HG02588 (cell line): ENCODE data around the gene DIO3.
"Not testable (repeated sequence)": the region's sequence is repeated elsewhere in the genome, so short reads cannot be mapped to it uniquely, and the experiment has no call there.

Experiments
- ATAC-seq: cut with Tn5 transposase; IDR thresholded peaks from one replicate; pipeline ENCODE4 v1.9.1; 2021; ENCODE audit warnings: mild to moderate bottlenecking, moderate library complexity; ENCODE audit not compliant: unreplicated experiment

The DIO3 gene

GRCh38 chr14:101557811-101558738, 3.2 kb upstream of the DIO3 start:
- ATAC-seq: no peak

- no peak for ATAC-seq
Observed at GRCh38 chr14:101558739-101559240, 2.5 kb upstream of the DIO3 start.

- no peak for ATAC-seq
Observed at GRCh38 chr14:101559250-101559623, 2.1 kb upstream of the DIO3 start.

GRCh38 chr14:101559624-101560533, 1.4 kb upstream of the DIO3 start:
- ATAC-seq: no peak

- no peak for ATAC-seq
Observed at GRCh38 chr14:101560534-101561113, 671 bp upstream of the DIO3 start.

DNA sequence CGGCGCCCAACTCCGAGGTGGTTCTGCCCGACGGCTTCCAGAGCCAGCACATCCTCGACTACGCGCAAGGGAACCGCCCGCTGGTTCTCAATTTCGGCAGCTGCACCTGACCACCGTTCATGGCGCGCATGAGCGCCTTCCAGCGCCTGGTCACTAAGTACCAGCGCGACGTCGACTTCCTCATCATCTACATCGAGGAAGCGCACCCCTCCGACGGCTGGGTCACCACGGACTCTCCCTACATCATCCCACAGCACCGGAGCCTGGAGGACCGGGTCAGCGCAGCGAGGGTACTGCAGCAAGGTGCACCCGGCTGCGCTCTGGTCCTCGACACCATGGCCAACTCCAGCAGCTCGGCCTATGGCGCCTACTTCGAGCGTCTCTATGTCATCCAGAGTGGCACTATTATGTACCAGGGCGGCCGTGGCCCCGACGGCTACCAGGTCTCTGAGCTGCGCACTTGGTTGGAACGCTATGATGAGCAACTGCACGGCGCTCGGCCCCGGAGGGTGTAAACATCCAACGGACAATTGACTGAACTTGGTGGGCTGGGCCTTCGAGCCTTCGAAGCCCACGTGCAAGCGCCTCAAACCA, 699 bp downstream of the DIO3 start:
- ATAC-seq: no peak

DNA sequence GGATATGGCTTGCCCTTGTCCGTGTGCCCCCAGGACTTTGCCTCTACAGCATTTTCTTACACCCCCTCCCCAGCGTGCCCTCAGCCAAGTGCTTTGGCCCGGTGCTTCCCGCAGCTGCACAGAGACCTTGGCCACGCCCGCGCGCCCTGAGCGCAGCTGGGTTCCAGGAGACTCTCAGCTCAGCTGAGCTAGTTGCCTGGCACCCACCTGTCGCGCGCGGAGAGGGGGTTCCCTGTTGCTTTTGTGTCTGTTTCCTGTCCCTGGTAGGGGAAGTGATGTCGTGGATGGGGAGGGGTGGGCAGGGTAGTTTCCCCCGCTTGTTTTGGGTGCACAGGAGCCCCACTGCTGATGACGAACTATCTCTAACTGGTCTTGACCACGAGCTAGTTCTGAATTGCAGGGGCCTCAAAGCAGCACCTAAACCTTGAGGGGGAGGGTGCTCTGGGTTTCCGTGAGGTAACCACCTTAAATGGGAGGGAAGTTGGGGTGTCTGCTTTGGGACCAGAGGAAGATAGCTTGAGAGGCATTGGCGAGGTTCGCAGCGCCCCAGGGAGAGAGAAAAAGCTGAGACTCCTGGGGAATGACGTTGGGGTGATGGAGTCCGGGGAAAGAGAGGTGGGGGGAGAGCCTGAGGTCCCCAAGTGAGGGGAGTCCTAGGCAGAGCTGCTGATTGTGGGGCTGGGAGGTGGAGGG, 1.5 kb downstream of the DIO3 start:
- no peak for ATAC-seq

- ATAC-seq: no peak
Observed at GRCh38 chr14:101563352-101563653, 2.0 kb downstream of the DIO3 start.

- ATAC-seq: no peak
Observed at GRCh38 chr14:101563654-101564443, 2.6 kb downstream of the DIO3 start.

- ATAC-seq: no peak
Observed at GRCh38 chr14:101564444-101564776, 3.1 kb downstream of the DIO3 start.

GRCh38 chr14:101564819-101565698, 3.8 kb downstream of the DIO3 start:
- no peak for ATAC-seq

DNA sequence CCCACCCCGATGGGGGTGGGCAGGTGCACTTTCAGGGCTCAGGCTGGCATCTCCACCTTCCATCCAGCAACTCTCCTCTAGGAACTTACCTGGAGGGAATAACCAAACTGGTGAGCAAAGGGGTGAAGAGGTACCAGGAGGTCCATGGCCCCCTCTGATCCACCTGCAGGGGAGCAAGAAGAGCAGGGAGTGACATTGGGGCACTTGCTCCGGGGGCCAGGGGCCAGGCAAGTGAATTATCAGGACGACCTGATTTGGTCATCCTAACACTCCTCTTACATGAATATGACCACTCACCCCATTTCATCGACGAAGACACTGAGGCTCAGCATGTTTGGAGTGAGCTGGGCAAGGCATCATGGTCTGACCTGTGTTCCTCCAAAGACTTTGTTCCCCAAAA, 6.0 kb downstream of the DIO3 start:
- ATAC-seq: no peak

DNA sequence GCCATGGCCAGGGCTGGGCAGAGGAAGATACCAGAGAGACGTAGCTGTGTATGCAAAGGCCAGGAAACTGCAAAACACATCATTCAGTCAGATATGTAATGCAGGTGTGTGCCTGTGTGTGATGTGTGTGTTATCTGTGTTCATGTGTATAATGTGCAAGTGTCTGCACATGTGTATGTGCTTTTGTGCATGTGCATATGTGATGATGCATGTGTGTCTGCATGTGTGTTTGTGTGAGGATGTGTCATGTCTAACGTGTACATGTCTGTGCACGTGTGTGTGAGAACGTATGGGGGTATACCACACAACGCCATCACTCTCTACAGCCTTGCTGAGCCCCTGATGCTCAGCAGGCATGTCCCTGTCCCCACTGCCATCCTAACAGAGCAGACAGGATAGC, 9.7 kb downstream of the DIO3 start:
- ATAC-seq: no peak

DNA sequence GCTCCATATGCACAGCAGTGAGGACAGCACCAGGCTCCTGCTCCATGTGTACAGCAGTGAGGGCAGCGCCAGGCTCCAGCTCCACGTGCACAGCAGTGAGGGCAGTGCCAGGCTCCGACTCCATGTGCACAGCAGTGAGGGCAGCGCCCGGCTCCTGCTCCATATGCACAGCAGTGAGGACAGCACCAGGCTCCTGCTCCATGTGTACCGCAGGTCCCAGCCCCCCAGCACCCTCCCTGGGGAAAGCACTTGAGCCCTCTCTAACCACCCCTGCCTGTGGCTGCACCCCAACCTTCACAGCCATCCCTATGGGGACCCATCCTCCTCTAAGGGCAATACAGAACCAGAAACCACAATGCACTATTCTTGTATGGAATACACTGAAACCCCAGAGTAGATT, 11.2 kb downstream of the DIO3 start:
- ATAC-seq: not testable (repeated sequence)

- ATAC-seq: no peak
Observed at GRCh38 chr14:101573289-101573688, 12.0 kb downstream of the DIO3 start.

DNA sequence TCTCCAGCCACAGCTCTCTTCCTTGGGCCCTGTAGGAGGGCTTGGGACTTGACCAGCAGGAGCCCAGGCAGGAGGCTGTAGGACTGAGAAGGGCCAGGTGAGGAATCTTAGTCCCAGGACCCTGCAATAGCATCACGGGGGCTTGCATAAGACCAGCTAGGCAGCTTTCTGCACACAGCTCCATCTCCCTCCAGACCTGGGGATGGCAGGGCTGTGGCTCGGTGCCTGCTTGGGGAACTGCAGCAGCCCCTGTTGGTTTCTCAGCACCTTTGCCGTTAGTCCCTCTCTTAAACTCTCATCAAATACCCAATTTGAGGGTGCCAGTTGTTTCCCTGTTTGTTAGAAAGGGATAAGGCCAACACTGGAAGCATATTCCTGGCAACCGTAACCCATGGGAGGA, 14.3 kb downstream of the DIO3 start:
- no peak for ATAC-seq

DNA sequence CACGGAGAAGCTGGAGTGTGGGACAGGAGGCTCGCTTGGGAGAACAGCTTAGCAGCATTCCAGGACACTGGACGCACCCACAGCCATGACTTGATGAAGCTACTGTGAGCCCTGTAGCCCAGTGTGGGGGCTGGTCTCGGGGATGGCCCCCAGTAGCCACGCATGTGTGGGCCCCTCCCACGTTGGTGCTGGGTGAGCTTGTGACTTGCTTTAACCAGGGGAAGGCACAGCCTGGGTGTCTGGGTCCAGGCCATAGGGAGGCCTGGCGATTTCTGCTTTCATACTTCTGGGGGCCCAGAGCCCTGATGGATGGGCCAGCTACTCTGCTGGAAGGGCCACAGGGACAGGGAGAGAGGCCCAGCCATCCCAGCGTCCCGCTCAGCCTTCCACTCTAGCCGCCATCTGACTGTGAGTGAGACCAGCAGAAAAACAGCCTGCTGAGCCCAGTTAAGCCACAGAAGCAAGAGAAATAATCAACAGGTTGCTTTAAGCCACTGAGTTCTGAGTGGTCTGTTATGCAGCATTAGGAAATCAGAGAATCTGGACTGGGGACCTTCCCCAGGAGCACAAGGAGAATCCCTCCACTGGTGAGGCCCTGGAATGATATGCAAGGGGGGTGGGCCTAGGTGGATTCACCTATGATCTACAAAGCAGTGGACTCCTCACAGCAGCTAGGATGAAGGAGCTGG, 16.1 kb downstream of the DIO3 start:
- ATAC-seq: no peak

- ATAC-seq: no peak
Observed at GRCh38 chr14:101578489-101578888, 17.2 kb downstream of the DIO3 start.
